OCI-LY3 (cell line): ENCODE results near the gene DRD5.
"Not testable (repeated sequence)": the region's sequence is repeated elsewhere in the genome, so short reads cannot be mapped to it uniquely, and the experiment has no call there.

Source experiments
- H2AFZ ChIP-seq: fragments of 200-600, 300-600 bp; shearing (Covaris generic); 2 replicates; pipeline ENCODE4 v1.6.0; 2014; ENCODE audit warnings: antibody characterized with exemption, low read depth, low read length
- H3K27ac ChIP-seq: fragments of 200-600, 300-600 bp; sonication (generic); 2 replicates; pipeline ENCODE4 v1.5.1; 2014; ENCODE audit warnings: mild to moderate bottlenecking, low read length, moderate library complexity, mixed read lengths
- H3K27me3 ChIP-seq: fragments of 200-600, 300-600 bp; sonication (generic); 2 replicates; pipeline ENCODE4 v1.6.1; 2014; ENCODE audit warnings: low read depth, low read length, mixed read lengths
- H3K36me3 ChIP-seq: fragments of 200-600, 300-600 bp; sonication (generic); replicated peaks from 2 replicates; pipeline ENCODE3; 2014; ENCODE audit warnings: low read depth, low read length, mixed read lengths
- H3K4me1 ChIP-seq: fragments of 300-600, 200-600 bp; sonication (generic); 2 replicates; pipeline ENCODE4 v1.6.1; 2014; ENCODE audit warnings: low read length, mixed read lengths
- H3K4me2 ChIP-seq: fragments of 200-600, 300-600 bp; sonication (generic); 2 replicates; pipeline ENCODE4 v1.6.1; 2014; ENCODE audit warnings: low read length, mixed read lengths
- H3K4me3 ChIP-seq: fragments of 300-600, 200-600 bp; sonication (generic); 2 replicates; pipeline ENCODE4 v1.5.1; 2014; ENCODE audit warnings: antibody characterized with exemption, mild to moderate bottlenecking, low read length, moderate library complexity
- H3K79me2 ChIP-seq: fragments of 300-600, 200-600 bp; shearing (Covaris generic); 2 replicates; pipeline ENCODE4 v1.6.1; 2014; ENCODE audit warnings: mild to moderate bottlenecking, low read length, mixed read lengths
- H3K9ac ChIP-seq: fragments of 300-600, 200-600 bp; shearing (Covaris generic); 2 replicates; pipeline ENCODE4 v1.6.0; 2014; ENCODE audit warnings: mild to moderate bottlenecking, low read length, moderate library complexity
- H3K9me3 ChIP-seq: fragments of 200-600, 300-600 bp; shearing (Covaris generic); 2 replicates; pipeline ENCODE4 v1.6.1; 2014; ENCODE audit warnings: low read length, mixed read lengths; ENCODE audit not compliant: insufficient read depth
- H4K20me1 ChIP-seq: fragments of 200-600, 300-600 bp; sonication (generic); 2 replicates; pipeline ENCODE4 v1.6.1; 2016; ENCODE audit warnings: low read length, mixed read lengths; ENCODE audit not compliant: insufficient read depth
- EZH2phosphoT487 ChIP-seq: fragments of 200-600 bp; shearing (Covaris generic); IDR thresholded peaks from 2 replicates; pipeline ENCODE4 v1.6.1; 2018; ENCODE audit warnings: antibody characterized with exemption, mixed run types, low read depth
- TF ChIP-seq, protein P1 (sequence below): fragments of 200-600, 300-600 bp; sonication (generic); IDR thresholded peaks from 2 replicates; pipeline ENCODE4 v1.5.1; 2014; ENCODE audit warnings: antibody characterized with exemption, low read length, low read depth

The DRD5 gene

GRCh38 chr4:9782136-9782436 is 652 bp downstream of the DRD5 start:
- Histone ChIP-seq H3K79me2 (no peaks in the 10 kb centered on the region), H3K9ac (no peak overlapping the region), H4K20me1 (no peaks in the 10 kb centered on the region), H2AFZ (no peak overlapping the region), H3K4me2 (no peak overlapping the region), H3K4me3 (no peak overlapping the region), H3K9me3 (no peaks in the 10 kb centered on the region), H3K36me3 (no peaks in the 10 kb centered on the region), H3K27me3 (peaks cover 51% of the 10 kb centered on the region), H3K4me1 (peaks cover 20% of the 10 kb centered on the region), H3K27ac (no peak overlapping the region)
- no peak for TF ChIP-seq EZH2phosphoT487
- TF ChIP-seq, protein P1, sequence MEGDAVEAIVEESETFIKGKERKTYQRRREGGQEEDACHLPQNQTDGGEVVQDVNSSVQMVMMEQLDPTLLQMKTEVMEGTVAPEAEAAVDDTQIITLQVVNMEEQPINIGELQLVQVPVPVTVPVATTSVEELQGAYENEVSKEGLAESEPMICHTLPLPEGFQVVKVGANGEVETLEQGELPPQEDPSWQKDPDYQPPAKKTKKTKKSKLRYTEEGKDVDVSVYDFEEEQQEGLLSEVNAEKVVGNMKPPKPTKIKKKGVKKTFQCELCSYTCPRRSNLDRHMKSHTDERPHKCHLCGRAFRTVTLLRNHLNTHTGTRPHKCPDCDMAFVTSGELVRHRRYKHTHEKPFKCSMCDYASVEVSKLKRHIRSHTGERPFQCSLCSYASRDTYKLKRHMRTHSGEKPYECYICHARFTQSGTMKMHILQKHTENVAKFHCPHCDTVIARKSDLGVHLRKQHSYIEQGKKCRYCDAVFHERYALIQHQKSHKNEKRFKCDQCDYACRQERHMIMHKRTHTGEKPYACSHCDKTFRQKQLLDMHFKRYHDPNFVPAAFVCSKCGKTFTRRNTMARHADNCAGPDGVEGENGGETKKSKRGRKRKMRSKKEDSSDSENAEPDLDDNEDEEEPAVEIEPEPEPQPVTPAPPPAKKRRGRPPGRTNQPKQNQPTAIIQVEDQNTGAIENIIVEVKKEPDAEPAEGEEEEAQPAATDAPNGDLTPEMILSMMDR: no peak

GRCh38 chr4:9785891-9786290 is 4.5 kb downstream of the DRD5 start:
- H3K4me1 ChIP-seq, H3K9me3 ChIP-seq, H3K4me3 ChIP-seq, H3K9ac ChIP-seq, H3K4me2 ChIP-seq, H3K27ac ChIP-seq, H2AFZ ChIP-seq, H3K36me3 ChIP-seq, H4K20me1 ChIP-seq, H3K79me2 ChIP-seq: not testable (repeated sequence)
- peaks cover 38% of the 10 kb centered on the region for H3K27me3 ChIP-seq

DNA sequence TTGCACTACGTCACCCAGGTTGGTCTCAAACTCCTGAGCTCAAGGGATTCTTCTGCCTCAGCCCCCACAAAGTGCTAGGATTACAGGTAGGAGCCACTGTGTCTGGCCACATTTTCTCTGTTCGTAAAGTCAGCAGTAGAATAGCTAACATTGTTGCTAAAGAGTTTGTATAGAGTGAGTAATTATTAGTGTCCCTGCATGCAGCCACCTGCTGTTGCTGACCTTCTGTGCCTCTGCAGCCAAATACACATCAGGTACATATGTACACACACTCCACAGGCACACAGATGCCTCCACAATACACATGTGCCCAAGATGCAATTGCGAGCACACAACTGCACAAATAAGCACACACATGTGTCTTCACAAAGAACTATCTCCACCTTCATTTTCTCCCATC is 10.9 kb downstream of the DRD5 start:
- TF ChIP-seq EZH2phosphoT487: no peak
- TF ChIP-seq, protein P1: no peak

GRCh38 chr4:9796641-9797040 is 15.2 kb downstream of the DRD5 start:
- H3K27me3 ChIP-seq: peaks cover 19% of the 10 kb centered on the region; the same call in 1 of the 2 replicates
- H3K9ac ChIP-seq, H3K4me3 ChIP-seq, H3K9me3 ChIP-seq, H3K79me2 ChIP-seq, H2AFZ ChIP-seq, H3K27ac ChIP-seq, H3K36me3 ChIP-seq, H3K4me2 ChIP-seq, H4K20me1 ChIP-seq: not testable (repeated sequence)
- peaks cover 28% of the 10 kb centered on the region for H3K4me1 ChIP-seq

More for the DNA sequence above, 10.9 kb downstream of the DRD5 start:
- no peak overlapping the region for H2AFZ ChIP-seq
- H3K79me2 ChIP-seq: no peaks in the 10 kb centered on the region
- no peak overlapping the region for H3K27ac ChIP-seq
- no peak overlapping the region for H3K9ac ChIP-seq
- H3K36me3 ChIP-seq: no peaks in the 10 kb centered on the region
- peaks cover 18% of the 10 kb centered on the region; the same call in 1 of the 2 replicates for H3K27me3 ChIP-seq
- no peak overlapping the region for H3K4me3 ChIP-seq
- H3K4me2 ChIP-seq: no peak overlapping the region
- peaks cover 13% of the 10 kb centered on the region for H3K4me1 ChIP-seq
- H3K9me3 ChIP-seq: no peaks in the 10 kb centered on the region
- H4K20me1 ChIP-seq: no peaks in the 10 kb centered on the region

DNA sequence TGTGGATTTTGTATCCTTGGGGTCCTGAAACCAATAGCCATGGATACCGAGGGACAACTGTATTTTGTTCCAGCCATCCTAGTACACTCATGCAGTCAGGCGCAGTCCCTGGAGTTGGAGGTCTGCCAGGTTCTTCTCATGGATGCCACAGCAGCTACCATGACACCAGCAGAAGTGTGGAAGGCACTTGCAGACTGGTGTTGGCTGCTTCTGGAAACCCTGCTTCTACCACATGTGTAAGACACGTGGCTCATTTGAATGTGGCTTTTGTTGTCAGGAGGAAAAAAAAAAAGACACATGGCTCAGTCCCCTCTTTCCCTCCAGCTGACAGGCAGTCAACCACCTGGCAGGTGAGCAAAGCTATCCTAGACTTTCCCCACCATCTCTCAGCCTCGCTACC is 19.4 kb downstream of the DRD5 start:
- peak overlapping the region; percentile 49; the same call in 1 of the 2 replicates for H2AFZ ChIP-seq
- no peaks in the 10 kb centered on the region for H3K9me3 ChIP-seq
- H3K36me3 ChIP-seq: no peaks in the 10 kb centered on the region
- peaks cover 40% of the 10 kb centered on the region for H3K4me1 ChIP-seq
- H3K27ac ChIP-seq: no peak overlapping the region
- TF ChIP-seq EZH2phosphoT487: no peak
- TF ChIP-seq, protein P1: no peak
- no peaks in the 10 kb centered on the region for H4K20me1 ChIP-seq
- H3K4me2 ChIP-seq: peak overlapping the region; percentile 3; the same call in 1 of the 2 replicates
- no peak overlapping the region for H3K4me3 ChIP-seq
- H3K27me3 ChIP-seq: peaks cover 17% of the 10 kb centered on the region; the same call in 1 of the 2 replicates
- H3K9ac ChIP-seq: no peak overlapping the region
- no peaks in the 10 kb centered on the region for H3K79me2 ChIP-seq
